Femur (tissue), 1 donor: ENCODE measurements around the gene EMSY.

ENCODE experiments used
- DNase-seq: peaks from one replicate; pipeline ENCODE4 v3.0.0-alpha.2; 2017

The EMSY gene

DNA sequence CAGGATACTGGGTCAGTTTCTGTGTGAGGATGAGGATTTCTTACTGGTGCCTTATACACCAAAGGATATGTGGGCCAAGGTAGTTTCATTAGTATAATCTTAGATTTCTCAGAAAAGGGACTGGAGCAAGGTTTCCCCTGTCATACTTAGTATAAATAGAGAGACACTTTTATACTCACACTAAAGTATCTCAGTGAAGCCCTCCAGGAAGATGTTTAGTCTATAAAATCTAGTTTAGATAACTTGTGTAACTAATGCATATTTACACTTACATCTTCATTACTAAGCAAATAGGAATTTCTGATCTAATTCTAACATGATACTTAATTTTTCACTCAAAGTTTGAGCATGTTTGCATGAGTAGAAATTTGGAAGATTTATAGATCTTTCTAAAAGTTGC lies 11.1 kb downstream of the EMSY start:
- no peak for DNase-seq

GRCh38 chr11:76456571-76456970 lies 11.8 kb downstream of the EMSY start:
- no peak for DNase-seq

GRCh38 chr11:76459299-76459698 lies 14.5 kb downstream of the EMSY start:
- no peak for DNase-seq

GRCh38 chr11:76459846-76460245 lies 15.0 kb downstream of the EMSY start:
- no peak for DNase-seq

DNA sequence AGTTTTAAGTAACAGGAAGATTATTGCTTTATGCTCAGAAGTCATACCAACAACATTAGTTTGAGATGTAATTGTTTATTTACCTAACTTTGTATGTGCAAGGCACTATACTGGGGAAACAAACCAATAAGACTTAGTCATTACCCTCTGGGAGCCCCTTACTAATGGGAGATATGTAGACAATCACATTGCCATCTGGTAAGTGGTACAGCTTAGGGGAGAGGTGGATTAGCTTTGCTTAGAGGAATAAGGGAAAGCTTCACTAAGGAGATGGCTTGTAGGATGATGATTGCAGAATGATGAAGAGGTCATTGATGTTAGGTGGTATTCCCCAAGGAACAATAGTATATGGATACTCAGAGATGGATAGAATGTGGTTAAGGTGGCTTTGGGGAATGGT lies 17.5 kb downstream of the EMSY start:
- no peak for DNase-seq

GRCh38 chr11:76465701-76466100 lies 20.9 kb downstream of the EMSY start:
- DNase-seq, result no peak

DNA sequence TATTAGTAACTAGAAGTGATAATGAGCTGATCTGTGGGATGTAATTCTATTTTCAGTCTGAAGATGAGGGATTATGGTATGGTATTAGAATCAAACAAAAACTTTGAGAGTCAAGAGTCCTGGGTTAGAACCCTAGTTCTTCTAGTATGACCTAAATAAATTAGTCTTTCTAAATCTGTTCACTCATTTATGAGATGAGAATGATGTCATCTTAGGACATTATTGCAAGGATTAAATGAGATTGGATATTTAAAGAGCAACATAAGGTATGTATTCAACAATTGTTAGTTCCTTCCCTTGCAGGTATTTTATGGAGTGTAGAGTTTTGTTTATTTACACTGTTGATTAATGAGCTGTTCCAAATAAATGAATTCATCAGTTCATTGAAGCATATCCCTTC lies 21.8 kb downstream of the EMSY start:
- no peak for DNase-seq

DNA sequence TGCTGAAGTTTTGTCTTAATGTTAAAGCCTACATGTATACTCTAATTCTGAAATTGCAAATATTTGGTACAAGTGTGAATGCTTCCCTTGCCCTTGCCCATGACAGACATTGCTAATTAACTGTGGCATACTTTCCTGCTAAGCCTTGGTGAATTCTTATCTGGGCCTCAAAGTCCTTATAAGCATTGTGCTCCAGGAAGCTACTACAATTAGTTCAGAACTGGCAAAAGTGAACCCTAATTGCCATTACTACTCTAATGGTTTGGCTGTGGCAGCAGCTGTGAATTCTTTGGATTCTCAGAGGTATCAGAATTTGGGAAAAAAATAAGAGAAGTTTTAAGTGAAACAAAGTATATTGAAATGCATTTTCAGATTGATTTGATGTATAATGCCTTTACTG lies 24.3 kb downstream of the EMSY start:
- no peak for DNase-seq

DNA sequence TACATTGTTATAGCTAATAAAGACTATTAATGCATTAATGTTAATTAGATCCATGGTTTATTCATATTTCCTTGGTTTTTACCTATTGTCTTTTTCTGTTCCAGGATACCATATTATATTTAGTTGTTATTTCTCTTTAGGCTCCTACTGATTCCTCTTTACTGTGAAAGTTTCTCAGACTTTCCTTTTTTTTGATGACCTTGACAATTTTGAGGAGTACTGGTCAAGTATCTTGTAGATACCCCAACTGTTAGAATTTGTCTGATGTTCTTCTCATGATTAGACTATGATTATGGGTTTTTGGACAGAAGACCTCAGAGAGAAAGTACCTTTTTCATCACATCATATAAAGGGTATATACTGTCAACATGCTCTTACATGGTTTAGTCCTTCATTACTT lies 26.6 kb downstream of the EMSY start:
- DNase-seq, result no peak

DNA sequence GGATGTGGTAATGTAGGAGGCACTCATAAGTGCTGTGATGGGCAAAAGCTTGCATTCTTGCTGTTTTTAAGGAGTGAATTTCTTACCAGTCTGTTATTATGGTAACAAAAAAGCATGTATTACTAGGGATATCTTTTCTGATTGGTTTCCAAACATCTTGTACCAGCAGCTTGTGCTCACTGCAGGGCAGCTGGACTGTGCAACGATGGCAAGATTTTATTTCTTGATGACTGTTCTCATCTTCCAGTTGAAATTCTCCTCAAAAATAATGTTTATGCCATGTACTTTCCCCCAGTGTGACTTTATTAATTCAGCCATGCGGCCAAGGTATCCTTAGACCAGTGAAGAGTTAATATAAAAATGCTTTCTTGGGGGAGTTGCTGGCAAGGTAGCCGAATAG lies 35.4 kb downstream of the EMSY start:
- DNase-seq, result no peak

GRCh38 chr11:76491644-76492043 lies 46.8 kb downstream of the EMSY start:
- no peak for DNase-seq

- DNase-seq, result no peak
Observed at GRCh38 chr11:76493040-76493439, 48.2 kb downstream of the EMSY start.

DNA sequence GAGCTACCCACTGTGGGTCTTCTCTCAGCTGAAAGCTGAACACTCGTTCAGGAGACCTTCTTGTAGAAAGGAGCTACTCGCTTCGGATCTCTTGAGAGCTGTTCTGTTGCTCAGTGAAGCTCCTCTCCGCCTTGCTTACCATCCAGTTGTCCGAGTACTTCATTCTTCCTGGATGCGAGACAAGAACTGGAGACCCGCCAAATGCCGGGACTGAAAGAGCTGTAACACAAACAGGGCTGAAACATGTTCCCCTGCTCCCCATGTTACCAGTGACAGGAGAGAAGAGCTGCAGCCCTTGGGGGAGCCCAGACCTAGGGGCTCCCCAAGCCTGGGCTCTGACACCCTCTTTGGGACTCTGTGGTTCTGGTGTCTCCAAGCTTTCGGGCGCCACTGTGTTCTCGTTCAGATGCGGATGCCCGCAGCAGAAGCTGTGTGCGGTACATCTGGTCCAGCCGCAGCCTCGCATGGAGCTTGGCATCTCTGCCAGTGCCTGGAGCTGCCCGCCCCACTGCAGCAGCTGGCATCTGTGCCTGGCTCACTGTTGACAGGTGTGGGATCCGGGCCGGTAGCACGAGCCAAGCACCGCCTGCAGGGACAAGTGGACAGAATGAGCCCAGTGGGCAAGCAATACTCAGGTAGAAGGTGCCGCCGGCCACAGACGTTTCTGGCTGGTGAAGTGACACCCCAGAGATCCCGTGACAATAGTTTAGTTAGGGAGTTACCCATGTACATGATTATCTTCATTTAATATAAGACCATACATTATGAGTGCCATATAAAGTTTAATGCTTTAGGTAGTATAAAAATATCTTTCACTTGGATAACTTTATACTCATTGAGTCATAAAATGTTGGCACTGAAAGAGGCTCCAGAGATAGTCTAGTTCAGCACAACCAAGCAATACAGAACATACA lies 49.1 kb downstream of the EMSY start:
- no peak for DNase-seq

GRCh38 chr11:76495019-76495418 lies 50.2 kb downstream of the EMSY start:
- no peak for DNase-seq

DNA sequence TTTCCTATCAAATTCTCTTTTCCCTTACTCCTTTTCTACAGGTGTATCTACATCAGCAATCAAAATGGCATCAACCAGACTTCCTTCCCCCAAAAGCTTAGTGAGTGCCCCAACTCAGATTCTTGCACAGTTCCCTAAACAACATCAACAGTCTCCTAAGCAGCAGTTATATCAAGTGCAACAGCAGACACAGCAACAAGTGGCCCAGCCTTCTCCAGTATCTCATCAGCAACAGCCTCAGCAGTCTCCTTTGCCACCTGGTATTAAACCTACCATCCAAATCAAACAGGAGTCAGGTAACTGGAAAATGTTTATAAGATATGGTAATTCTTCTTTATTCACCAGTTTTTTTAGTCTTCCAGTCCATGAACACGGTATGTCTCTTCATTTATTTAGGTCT lies 51.4 kb downstream of the EMSY start:
- no peak for DNase-seq

DNA sequence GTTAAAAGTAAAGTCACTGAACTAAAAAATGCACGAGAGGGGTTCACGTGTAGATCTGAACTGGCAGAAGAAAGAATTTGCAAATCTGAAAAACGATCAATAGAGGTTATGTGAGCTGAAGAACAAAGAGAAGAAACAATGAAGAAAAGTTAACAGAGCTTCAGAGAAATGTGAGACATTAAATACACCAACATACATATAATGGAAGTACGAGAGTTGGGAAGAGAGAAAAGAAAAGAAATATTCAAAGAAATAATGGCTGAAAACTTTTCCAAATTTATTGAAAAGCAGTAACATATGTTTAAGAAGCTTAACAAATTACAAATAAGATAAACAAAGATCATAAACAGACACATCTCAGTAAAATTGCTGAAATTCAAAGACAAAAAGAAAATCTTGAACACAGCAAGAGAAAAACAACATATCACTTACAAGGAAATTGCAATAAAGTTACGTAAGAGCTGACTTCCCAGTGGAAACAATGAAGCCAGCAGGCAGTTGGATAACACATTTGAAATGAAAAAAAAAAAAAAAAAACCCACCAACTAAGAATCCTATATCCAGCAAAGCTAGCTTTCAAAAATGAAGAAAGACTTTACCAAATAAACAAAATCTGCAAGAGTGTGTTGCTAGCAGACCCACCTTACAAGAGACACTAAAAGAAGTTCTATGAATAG lies 56.8 kb downstream of the EMSY start:
- no peak for DNase-seq

GRCh38 chr11:76506833-76507232 lies 62.0 kb downstream of the EMSY start:
- DNase-seq, result no peak

DNA sequence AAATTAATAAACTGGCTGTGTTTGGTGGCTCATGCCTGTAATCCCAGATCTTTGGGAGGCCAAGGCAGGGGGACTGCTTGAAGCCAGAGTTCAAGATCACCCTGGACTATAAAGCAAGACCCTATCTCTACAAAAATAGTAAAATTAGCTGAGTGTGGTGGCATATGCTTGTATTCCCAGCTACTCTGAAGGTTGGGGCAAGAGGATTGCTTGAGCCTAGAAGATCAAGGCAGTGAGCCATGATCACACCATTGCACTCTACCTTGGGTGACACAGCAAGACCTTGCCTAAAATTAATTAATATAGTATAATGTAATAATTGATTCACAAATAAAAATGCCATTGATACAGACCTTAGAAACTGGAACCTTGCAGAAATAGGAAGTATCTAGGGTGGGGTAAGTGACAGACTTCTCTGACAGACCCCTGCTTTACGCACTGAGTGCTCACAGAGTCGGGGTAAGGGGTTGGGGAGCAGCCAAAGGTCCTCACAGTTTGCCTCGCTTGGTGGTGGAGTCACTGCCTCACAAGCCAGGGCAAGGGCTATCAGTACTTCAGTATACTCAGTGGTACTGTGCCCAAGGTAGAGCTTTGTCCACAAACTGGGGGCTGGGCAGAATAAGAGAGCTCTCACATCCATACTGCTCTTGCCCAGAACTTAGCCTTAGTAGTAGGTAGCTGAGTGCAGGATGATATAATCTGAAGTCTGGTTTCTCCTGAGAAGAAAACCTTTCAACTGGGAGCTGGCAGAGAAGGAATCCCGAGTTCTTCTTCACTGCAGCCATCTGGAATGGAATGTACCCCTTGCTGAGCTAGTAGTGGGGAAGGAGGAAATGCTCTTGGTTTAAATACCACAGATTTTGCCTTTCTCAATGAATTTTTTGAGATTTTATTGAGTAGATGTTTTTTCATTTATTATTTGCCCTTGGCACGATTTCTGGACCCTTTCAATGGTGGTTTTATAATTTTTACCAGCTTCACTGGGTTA lies 65.5 kb downstream of the EMSY start:
- DNase-seq, result no peak

GRCh38 chr11:76512851-76513653 lies 68.2 kb downstream of the EMSY start:
- no peak for DNase-seq

GRCh38 chr11:76513654-76514034 lies 68.8 kb downstream of the EMSY start:
- no peak for DNase-seq

DNA sequence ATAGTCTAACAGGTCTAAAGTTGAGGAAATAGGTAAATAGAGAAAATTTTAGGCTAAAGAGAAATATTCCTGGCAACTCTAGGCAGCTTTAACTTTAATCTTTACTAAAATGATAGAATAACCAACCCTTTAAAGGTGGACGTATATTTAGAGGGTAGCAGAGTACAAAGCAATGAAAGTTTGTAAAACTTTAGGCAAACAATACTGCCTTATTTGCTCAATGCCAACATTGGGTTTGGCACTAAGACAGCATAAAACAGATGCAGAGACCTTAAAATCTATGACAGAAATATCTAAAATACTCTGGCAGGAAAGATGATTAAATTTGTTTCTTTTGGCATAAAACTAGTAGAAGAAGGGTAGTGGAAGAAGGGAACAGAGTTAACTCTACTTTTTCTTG lies 70.7 kb downstream of the EMSY start:
- no peak for DNase-seq

DNA sequence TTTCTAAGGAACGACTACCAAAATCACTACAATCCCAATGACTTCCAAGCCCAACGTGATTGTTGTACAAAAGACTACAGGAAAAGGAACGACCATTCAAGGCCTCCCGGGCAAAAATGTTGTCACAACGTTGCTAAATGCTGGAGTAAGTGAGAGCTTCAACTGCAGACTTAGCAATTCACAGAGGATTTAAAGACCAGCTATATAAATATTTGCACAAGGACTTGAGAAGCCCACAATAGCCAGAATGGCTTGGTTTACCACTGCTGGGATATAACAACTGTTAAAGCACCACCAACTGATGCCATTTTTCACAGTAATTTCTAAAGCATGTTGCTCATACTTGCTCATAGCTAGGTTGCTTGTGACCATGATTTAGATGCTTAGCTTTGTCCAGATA lies 78.3 kb downstream of the EMSY start:
- no peak for DNase-seq
